Measurements from ENCODE around the gene CC2D1A. TPM values are rescaled to one million over a fixed set of nuclear protein-coding genes. Genes with fewer than 3 reads are reported as not detected.

CC2D1A gene
- total RNA-seq (10 to 100 TPM; 26.2 to 40.1 (median 28.8) TPM), polyA plus RNA-seq (10 to 100 TPM; 13.0 to 27.2 (median 24.5) TPM)
- long read RNA-seq, donor 1 = 0 reads
- long read RNA-seq, donor 2, partial matches to known transcripts = 0 of 1 reads
- long read RNA-seq, donor 2, other reads (novel, unspliced or antisense) = 0 of 1 reads

DNA sequence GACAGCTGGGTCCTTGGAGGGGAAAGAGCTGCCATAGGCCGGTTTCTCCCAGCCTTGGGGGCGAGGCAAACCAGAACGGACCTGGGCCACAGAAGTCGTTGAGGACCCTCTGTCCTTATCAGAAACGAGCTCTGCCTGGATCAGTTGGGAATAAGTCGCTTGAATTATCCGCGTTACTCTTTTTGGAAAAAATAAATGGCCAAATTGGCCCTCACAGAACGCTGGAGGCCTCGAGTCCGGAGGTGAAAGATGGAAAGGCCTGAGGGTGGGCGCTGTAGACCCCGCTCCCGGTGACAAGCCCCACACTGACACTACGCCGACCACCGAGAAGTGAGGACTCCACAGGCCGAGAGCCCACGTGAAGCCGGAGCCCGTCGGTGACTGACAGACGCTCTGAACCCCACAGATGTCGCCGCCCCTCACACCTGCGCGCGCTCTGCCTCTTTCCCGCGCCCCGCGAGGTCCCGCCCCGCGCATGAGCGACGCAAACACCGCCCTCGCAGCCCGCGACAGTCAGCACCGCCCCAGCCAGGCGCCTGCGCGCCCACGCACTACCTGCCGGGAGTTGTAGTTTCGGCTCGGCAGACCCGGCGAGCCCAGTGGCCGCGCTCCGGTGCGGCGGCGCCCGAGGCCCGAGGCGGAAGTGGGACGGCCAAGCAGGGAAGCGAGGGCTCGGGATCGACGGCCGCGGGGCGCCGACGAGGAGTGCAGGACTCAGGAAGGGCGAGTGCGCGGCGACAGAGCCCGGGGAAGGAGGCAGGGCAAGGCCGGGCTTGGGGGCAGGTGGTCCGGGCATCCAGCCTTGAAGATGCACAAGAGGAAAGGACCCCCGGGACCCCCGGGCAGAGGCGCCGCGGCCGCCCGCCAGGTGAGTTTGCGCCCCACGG, at the start of gene CC2D1A, which contains the start of gene BRME1:
CC2D1A (plus strand) TSS at position 568 of the 887 bp plus-strand sequence; CDS start at position 809, 241 bp downstream.
BRME1 (minus strand) TSS at position 484 of the 887 bp plus-strand sequence. CDS start 1,225 bp downstream, outside the sequence.
- intact Hi-C loops (cut with DNase I; ENCODE audit: low total_unique reads) = no loop called here
- Histone ChIP-seq H3K27ac (peak within 1 kb of the TSS; percentile 61 to 90 (median 82)), H3K27me3 (replicated peaks in 1 of 7) (no peaks in the 10 kb centered on the region), H3K4me1 (peaks cover 6 to 46% (median 20%) of the 10 kb centered on the region in 6 donors), H3K9me3 (no peaks in the 10 kb centered on the region), H3K36me3 (peaks cover 0 to 19% (median 2%) of the 10 kb centered on the region in 6 donors), H3K4me3 (peak within 1 kb of the TSS; percentile 67 to 90 (median 82))
- TF ChIP-seq POLR2AphosphoS5 (IDR thresholded peaks at IDR 0.05) (peak; percentile 90 to 93 (median 91)), POLR2A (IDR thresholded peaks at IDR 0.05) (no peak), CTCF (IDR thresholded peaks at IDR 0.05 in 8 of 11, conservative IDR thresholded peaks at IDR 0.05 in 3 of 11) (peak in 2 of 11 experiments; percentile 5 to 41)
- WGBS, 5 donors = 8 to 13% (median 9%) methylated on average over 51 to 86 of the region's 86 CpGs
- peak; percentile 99 for DNase-seq

DNA sequence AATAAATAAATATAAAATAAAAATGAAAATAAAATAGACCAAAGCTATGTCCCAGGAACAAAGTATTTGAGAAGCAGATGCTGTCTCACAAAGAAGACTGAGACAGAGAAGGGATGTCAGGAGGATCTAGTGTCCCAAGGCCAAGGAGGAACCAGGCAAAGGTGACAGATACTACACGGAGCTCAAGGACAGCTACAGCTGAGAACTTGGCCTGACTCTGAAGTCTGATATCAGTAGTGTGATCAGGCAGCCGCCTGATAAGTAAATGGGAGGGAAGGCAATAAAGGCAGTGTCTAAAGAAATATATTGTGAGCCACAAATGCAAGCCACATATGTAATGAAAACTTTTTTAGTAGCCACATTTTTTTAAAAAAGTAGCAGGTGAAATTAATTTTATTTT, 49.5 kb upstream of the CC2D1A start:
- no peaks in the 10 kb centered on the region for H3K9me3 ChIP-seq
- H3K27me3 ChIP-seq (replicated peaks in 1 of 7) = no peaks in the 10 kb centered on the region
- TF ChIP-seq POLR2AphosphoS5 (IDR thresholded peaks at IDR 0.05) (no peak), CTCF (IDR thresholded peaks at IDR 0.05 in 8 of 11, conservative IDR thresholded peaks at IDR 0.05 in 3 of 11) (no peak), POLR2A (IDR thresholded peaks at IDR 0.05) (no peak)
- intact Hi-C loops (cut with DNase I; ENCODE audit: low total_unique reads) = no loop called here
- H3K27ac ChIP-seq = no peak overlapping the region
- H3K36me3 ChIP-seq = no peaks in the 10 kb centered on the region
- peaks cover 6 to 10% (median 9%) of the 10 kb centered on the region in 6 donors for H3K4me1 ChIP-seq
- 48 to 70% (median 66%) methylated on average over 2 of the region's 2 CpGs for whole genome bisulfite sequencing, 5 donors
- no peak overlapping the region for H3K4me3 ChIP-seq
- DNase-seq = no peak

GRCh38 chr19:13859361-13859880, 46.6 kb upstream of the CC2D1A start:
- no peak for TF ChIP-seq POLR2AphosphoS5 (IDR thresholded peaks at IDR 0.05)
- TF ChIP-seq POLR2A (IDR thresholded peaks at IDR 0.05) = no peak
- no peak for TF ChIP-seq CTCF (IDR thresholded peaks at IDR 0.05 in 8 of 11, conservative IDR thresholded peaks at IDR 0.05 in 3 of 11)
- intact Hi-C loops (cut with DNase I; ENCODE audit: low total_unique reads) = no loop called here
- WGBS, 5 donors = 90 to 95% (median 94%) methylated on average over 3 of the region's 3 CpGs
- no peaks in the 10 kb centered on the region for H3K9me3 ChIP-seq
- no peaks in the 10 kb centered on the region for H3K36me3 ChIP-seq
- H3K27ac ChIP-seq = no peak overlapping the region
- no peak for DNase-seq
- H3K4me3 ChIP-seq = no peak overlapping the region
- peaks cover 8 to 32% (median 22%) of the 10 kb centered on the region in 6 donors for H3K4me1 ChIP-seq
- peaks cover 0 to 14% (median 6%) of the 10 kb centered on the region in 7 donors for H3K27me3 ChIP-seq (replicated peaks in 1 of 7)

All from spleen (tissue), 13 donors.